Amniotic epithelial cell (primary cell): ENCODE results near the gene CAV1.
"Not testable (repeated sequence)": the region's sequence is repeated elsewhere in the genome, so short reads cannot be mapped to it uniquely, and the experiment has no call there.

Source experiments
- DNase-seq: peaks from one replicate; pipeline ENCODE4 v3.0.0-alpha.2; 2010; ENCODE audit warnings: low read depth

The CAV1 gene

GRCh38 chr7:116582806-116583444, 58.1 kb downstream of the CAV1 start:
- no peak for DNase-seq

GRCh38 chr7:116583653-116584052, 58.8 kb downstream of the CAV1 start:
- no peak for DNase-seq

GRCh38 chr7:116584721-116585120, 59.9 kb downstream of the CAV1 start:
- DNase-seq, result no peak

DNA sequence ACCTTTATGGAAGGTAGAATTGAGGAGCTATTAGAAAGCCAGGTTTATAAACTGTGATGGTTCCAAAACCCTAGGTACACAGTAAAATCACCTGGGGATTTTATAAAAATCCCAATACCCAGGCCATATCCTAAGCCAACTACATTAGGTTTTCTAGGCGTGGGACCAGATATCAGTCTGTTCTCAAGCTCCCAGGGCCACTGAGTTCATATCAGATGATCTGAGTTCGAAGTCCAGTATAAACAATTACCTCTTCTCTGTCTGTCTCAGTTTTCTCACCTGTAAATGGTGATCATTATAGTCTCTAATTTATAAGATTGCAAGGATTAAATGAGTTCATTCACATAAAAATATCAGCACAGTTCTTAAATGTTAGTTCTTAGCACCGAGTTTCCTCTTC, 60.6 kb downstream of the CAV1 start:
- DNase-seq, result no peak

- no peak for DNase-seq
Measured at GRCh38 chr7:116585967-116586366, 61.1 kb downstream of the CAV1 start.

GRCh38 chr7:116587200-116587599, 62.4 kb downstream of the CAV1 start:
- DNase-seq, result not testable (repeated sequence)

- peak; percentile 73 for DNase-seq
Measured at GRCh38 chr7:116588225-116588624, 63.4 kb downstream of the CAV1 start.

DNA sequence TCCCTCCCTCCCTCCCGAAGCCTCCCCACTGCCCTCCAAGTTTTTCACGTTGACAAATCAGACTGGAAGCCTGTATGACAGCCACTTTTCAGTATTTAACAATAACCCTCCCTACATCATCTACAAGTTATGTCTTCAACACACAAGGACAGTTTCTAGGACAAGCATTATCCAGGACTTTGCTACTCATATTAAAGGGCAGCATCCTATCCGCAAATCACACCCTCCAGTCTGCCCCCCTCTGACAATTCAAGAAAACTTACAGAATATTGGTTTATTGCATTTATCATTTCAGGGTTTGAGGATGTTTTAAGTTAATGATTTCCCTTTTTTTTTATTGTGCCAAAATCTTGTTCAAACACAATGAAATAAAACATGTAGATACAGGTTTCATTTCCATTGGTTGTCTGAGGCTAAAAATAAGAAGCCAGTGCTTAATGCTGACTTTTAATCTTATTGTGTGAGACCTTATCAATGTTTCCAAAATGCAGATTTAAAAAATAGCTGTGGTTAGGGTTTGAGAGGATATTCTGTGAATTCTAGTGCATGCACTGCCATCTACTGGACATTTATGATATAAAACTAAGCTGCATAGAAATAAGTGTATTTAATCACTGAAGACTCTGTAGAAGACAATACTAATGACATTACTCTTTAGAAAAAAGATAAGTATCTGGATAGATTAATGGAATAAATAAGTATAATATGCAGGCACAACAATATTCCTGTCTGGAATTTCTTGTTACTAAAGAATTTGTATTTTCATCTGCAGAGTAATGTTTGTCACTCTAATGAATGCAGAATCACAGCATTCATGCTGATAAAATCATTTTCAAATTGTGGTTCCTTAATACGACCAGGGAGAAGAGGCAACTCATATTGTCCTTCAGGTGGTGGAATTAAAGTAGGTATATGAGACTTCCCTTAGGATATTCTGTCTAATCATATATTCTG, 64.1 kb downstream of the CAV1 start:
- peak; percentile 66 for DNase-seq

- peak; percentile 21 for DNase-seq
Measured at GRCh38 chr7:116591202-116592040, 66.6 kb downstream of the CAV1 start.

DNA sequence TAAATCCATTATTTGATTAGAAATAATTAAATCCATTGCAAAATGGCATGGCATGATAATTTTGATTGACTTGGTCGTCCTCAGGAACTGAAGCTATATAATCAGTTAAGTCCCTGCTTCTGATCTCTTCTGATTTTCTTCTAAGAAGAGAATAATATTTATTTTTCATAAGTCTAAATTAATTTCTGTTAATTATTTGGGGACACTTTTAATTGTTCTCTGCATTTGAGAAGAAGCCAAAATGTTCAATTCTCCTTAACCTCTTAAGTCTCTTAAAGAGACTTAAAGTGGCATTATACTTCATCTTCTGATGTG, 67.2 kb downstream of the CAV1 start:
- no peak for DNase-seq

DNA sequence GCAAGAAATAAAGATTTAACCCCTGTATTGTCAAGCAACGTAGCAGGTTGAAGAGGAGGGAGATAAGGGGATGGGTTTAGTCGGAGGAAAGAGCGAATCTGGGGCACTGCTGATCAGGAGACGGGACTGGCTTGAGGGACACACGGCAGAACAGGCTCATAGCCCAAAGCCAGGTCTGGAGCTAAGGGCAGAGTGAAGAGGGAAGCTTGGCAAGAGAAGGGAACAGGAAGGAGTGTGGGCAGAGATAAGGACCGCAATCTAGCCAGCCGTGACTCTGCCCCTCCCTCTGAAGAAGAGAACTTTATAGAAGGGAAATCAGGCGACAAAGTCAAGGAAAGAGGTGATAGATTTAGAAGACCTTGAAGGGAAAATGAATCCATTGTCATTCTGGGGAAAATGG, 67.6 kb downstream of the CAV1 start:
- no peak for DNase-seq

GRCh38 chr7:116593359-116594075, 68.7 kb downstream of the CAV1 start:
- no peak for DNase-seq

- DNase-seq, result no peak
Measured at GRCh38 chr7:116595063-116595462, 70.2 kb downstream of the CAV1 start.

DNA sequence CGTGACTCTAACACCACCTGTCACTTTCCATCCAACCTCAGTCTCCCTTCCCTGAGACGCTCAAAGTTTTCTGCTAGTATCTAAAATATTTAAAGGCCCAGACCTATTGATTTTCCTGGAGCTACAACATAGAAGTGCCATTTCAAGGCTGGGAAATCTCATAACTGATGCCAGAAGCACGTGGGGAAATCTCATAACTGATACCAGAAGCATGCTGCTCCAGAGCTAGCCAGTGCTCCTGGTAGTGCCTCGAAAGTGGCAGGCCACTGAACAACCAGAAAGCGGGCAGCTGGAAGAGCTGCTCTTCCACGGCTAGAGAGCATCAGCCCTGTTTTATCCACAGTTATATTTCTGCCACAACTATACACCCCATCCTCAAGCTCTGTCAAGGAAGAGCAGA, 72.5 kb downstream of the CAV1 start:
- DNase-seq, result no peak

DNA sequence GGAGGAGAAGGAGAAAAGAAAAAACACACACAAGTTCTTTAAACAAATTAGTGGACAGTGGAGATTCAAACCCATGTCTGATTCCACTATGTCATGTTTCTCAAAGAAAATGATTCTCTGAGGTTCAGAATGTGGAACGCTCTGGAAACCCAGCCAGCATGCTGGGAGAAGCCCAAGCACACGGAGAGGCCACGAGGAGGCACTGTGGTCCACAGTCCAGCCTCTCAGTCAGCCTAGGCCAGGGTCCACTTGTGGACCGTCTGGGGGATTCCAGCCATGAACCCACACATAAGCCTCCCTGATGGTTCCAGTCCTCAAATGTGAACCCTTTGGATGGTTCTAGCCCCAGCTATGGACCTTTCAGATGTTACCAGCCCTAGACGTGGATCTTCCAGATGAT, 73.4 kb downstream of the CAV1 start:
- no peak for DNase-seq

DNA sequence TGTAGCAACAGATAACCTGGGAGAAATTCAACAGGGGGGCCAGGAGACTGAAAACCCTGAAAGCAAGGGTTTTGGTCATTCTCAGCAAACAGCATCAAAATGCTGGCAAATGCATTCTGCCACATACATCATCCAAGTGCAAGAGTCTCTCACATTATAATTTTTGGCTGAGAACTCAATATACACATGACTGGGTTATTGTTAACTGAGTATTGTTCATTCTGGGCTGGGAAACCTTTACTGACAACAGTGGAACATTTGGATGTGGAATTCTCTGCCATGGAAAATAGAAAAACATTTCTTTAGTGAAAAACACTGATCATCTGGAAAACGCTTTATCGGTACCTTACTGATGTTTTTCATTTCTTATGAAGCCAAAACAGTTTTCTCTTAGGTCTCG, 74.0 kb downstream of the CAV1 start:
- no peak for DNase-seq

- DNase-seq, result no peak
Measured at GRCh38 chr7:116601426-116601825, 76.6 kb downstream of the CAV1 start.

DNA sequence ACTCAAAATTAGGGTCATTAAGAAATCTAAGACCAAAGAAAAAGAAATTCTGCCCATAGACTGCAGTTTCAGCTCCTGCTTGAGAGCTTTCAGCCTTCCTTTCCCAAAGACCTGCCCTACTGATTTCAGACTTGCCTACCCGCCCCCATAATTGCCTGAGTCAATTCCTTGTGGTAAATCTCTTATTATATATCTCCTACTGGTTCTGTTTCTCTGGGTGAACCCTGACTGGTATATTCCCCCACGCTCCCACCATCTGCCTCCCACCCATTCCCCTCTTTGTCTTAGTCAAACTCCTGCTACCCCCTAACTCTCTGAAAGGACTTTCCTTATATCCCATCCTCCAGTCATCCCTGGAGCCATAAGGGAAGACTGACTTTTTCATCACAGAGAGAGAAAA, 82.5 kb downstream of the CAV1 start:
- DNase-seq, result no peak

DNA sequence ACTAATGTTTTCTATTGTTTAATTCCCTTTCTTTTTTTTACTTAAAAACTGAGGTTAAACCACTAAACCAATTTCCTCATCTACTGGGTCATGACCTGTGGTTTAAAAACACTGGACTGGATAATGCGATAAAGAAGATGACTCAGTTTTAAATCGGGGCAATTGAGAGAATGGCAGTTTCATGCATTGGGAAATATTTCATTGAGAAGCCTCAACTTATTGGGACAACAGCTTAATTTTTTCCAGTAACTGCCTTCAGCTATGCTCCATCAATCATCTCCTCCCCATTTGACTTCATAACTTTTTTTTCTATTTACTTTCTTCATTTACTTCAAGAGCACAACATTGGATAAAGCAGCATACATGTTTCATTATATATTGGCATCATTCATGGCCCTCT, 85.4 kb downstream of the CAV1 start:
- peak; percentile 94 for DNase-seq

DNA sequence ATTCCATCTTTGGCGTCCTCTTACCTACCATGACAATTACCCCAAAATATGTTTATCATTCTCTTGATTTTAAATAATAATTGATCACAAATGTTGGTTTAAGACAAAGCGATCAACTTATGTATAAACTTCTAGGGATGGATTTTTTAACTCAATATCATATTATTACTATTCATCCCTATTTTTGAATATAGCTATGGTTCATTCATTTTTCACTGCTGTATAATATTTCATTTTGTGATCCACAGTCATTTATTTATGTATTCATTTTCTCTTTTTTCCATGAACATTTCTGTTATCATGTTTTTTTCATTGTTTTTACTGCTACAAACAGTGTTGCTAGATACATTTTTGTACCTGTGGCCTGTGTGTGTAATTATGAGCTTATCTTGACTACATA, 85.9 kb downstream of the CAV1 start:
- DNase-seq, result no peak
